H1 (cell line): ENCODE measurements around the gene C19orf12. TPM values are rescaled to one million over a fixed set of nuclear protein-coding genes. Genes with fewer than 3 reads are reported as not detected.

Source experiments
- polyA plus RNA-seq, 7 experiments: library from polyadenylated mRNA; depleted of rRNA in 3 of 7; stranded (reverse) in 5 of 7; unstranded in 2 of 7; fragments of >200 nt in 5 of 7; fragments of 200-250 nt in 2 of 7; gene quantifications; 1 replicate in 5 of 7; 2 replicates in 1 of 7; 4 replicates in 1 of 7; pipeline versions ENCODE4 v1.2.1 to v1.2.3, GENCODE V29; 2011 to 2013; ENCODE audit warnings: missing spikeins in 2 of 7, mixed read lengths in 2 of 7
- total RNA-seq: library from RNA; stranded (reverse); fragmentation: NEBNext Ultra II Directional; extraction: Animal tissue kit (Norgen Biotek cat#: 25700); gene quantifications from 2 replicates; pipeline ENCODE4 v1.2.1, GENCODE V29; 2021

C19orf12 gene
- total and polyA plus RNA-seq, 2 of the 8 experiments (the other 6 are each of a cell fraction or from before 2014, with no cell fraction given) = 10.7 to 11.9 TPM

Other genes starting within 250 kb of the C19orf12 start
- 1.2 and 1.5 TPM in 2 replicates for gene VSTM2B, start 189.3 kb downstream of the C19orf12 start, total RNA-seq
- gene VSTM2B, start 189.3 kb downstream of the C19orf12 start, polyA plus RNA-seq (2011; rRNA removed) = 0.82 and 1.6 TPM in 2 replicates
- 38.0 and 41.5 TPM in 2 replicates for gene POP4, start 109.0 kb downstream of the C19orf12 start, total RNA-seq
- gene POP4, start 109.0 kb downstream of the C19orf12 start, polyA plus RNA-seq (2011; rRNA removed) = 22.8 and 29.1 TPM in 2 replicates
- 11.1 and 12.0 TPM in 2 replicates for gene PLEKHF1, start 49.8 kb downstream of the C19orf12 start, total RNA-seq
- 18.4 and 21.8 TPM in 2 replicates for gene PLEKHF1, start 49.8 kb downstream of the C19orf12 start, polyA plus RNA-seq (2011; rRNA removed)
- gene CCNE1, start 96.7 kb upstream of the C19orf12 start, total RNA-seq = 41.2 and 43.2 TPM in 2 replicates
- gene CCNE1, start 96.7 kb upstream of the C19orf12 start, polyA plus RNA-seq (2011; rRNA removed) = 31.8 and 44.6 TPM in 2 replicates
- 59.3 and 64.3 TPM in 2 replicates for gene URI1, start 227.0 kb upstream of the C19orf12 start, total RNA-seq
- 15.4 and 27.7 TPM in 2 replicates for gene URI1, start 227.0 kb upstream of the C19orf12 start, polyA plus RNA-seq (2011; rRNA removed)